AML-193 (cell line): Measurements from ENCODE around the gene TYW3.
"Not testable (repeated sequence)": the region's sequence is repeated elsewhere in the genome, so short reads cannot be mapped to it uniquely, and the experiment has no call there.

Source experiments
- DNase-seq, 2 experiments: peaks; one replicate each; lab custom pipeline; 2025; lab: John Stamatoyannopoulos, UW

The TYW3 gene

GRCh38 chr1:74731399-74732052 lies 1.4 kb upstream of the TYW3 start:
- no peak for DNase-seq

DNA sequence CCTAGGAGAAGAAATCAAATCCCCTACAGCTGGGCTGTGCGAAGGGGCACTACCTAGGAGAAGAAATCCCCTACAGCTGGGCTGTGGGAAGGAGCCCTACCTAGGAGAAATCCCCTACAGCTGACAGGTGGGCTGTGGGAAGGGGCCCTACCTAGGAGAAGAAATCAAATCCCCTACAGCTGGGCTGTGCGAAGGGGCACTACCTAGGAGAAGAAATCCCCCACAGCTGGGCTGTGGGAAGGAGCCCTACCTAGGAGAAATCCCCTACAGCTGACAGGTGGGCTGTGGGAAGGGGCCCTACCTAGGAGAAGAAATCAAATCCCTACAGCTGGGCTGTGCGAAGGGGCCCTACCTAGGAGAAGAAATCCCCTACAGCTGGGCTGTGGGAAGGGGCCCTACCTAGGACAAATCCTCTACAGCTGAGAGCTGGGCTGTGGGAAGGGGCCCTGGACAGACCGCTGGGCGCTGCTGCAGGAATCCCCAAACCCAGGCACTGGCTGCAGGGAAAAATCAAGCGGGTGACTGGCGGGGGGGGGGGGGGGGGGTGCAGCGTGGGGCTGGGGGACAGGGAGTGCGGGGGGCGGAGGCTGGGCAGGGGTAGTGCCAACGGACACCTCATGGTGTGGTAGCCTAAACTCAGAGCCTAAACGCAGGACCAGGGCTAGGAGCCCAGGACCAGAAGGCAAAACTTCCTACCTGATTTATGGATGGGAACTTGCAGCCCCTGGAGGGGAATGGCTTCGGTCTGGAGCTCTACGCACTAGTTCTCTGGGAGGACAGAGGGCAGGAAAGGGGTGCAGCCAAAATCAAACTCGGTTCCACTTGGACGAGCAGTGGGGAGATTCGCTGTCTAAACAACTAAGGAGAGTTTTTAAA lies 643 bp upstream of the TYW3 start:
- not testable (repeated sequence) for DNase-seq

DNA sequence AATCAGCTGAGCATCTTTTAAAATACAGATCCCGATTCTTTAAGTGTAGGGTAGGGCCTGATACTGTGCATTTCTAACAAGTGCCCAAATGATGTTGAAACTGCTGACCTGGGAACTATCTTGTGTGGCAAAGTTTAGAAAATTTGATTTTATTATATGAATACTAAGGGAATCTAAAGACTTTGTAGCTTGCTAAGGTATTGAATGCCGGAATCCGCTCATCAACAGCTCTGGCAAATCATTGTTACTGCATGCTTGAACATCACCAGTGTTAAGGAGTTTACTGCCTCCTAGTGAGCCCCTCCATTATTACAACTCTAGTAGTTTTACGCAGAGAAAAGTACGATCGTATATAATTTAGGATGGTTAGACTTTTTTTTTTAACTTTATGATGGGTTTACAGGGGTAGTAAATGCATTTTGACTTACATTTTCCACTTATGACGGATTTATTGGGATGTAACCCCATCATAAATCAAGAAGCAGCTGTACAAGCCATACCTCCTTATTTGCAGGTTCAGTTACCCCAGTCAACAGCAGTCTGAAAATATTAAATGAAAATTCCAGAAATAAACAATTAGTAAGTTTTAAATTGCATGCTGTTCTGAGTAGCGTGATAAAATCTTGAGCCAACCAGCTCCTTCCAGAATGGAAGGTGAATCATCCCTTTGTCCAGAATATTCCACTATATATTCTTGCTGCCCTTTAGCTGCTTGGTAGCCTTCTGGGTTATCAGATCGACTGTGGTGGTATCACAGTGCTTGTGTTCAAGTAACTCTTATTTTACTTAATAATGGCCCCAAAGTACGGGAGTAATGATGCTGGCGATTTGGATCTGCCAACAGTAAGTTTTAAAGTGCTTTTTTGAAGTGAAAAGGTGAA lies 892 bp downstream of the TYW3 start:
- peak; percentile 74 to 75 for DNase-seq

DNA sequence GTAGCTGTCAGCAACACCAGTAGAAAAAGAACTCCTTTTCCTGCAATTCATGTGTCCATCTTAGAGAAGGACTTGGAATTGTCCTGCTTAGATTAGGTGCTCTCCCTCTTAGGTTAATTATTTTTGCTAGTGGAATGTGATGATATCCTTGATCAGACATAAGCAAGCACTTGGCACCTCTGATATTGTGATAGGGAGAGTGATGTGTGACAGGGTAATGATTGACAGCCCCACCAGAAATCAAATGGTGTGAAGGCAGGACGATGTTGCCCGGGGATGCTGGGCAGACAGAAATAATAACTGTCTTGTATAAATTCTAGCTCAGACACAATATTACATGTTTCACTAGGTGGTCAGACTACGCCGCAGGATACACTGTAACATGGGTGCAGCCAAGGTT lies 4.4 kb downstream of the TYW3 start:
- no peak for DNase-seq

DNA sequence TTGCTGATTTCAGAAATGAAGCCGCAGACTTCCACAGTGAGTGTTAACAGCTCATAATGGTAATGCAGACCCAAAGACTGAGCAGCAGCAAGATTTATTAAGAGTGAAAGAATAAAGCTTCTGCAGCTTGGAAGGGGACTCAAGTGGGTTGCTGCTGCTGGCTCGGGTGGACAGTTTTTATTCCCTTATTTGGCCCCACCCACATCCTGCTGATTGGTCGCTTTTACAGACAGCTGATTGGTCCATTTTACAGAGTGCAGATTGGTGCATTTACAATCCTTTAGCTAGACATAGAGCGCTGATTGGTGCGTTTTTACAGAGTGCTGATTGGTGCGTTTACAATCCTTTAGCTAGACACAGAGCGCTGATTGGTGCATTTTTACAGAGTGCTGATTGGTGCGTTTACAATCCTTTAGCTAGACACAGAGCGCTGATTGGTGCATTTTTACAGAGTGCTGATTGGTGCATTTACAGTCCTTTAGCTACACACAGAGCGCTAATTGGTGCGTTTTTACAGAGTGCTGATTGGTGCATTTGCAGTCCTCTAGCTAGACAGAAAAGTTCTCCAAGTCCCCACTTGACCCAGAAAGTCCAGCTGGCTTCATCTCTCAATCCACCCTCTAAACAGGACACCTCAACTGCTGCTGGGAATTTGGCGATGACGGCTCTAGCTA lies 7.5 kb downstream of the TYW3 start:
- not testable (repeated sequence) for DNase-seq

GRCh38 chr1:74745247-74745646 lies 12.3 kb downstream of the TYW3 start:
- DNase-seq: not testable (repeated sequence)

GRCh38 chr1:74748960-74749359 lies 16.0 kb downstream of the TYW3 start:
- DNase-seq: no peak

DNA sequence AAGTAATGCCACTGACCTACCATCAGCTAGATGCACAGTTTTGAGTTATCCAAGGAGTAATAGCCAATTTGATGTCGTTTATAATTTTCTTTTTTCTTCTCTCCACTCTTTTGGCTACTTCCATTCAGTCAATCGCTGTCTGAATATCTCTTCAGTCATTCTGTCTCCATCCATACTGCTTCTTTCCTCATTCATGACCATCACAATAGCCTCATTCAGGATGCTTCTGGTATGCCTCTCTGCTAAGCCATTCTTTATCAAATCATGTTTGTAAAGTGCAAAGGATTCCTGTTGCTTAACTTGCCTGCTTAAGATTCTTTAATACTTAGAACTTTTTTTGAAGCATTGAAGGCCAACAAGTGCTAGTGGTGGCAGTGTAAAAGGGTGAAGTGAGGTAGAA lies 20.2 kb downstream of the TYW3 start:
- DNase-seq: no peak

- no peak for DNase-seq
Measured at GRCh38 chr1:74755475-74755874, 22.5 kb downstream of the TYW3 start.

DNA sequence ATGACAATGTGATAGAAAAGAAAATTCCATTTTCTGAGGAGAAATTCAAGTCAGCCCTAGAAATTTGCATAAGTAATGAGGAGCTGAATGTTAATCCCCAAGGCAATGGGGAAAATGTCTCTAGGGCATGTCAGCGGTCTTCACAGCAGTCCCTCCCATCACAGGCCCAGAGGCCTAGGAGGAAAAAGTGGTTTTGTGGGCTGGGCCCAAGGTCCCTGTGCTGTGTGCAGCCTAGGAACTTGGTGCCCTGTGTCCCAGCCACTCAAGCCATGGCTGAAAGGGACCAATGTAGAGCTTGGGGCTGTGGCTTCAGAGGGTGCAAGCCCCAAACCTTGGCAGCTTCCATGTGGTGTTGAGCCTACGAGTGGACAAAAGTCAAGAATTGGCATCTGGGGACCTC lies 23.7 kb downstream of the TYW3 start:
- DNase-seq: not testable (repeated sequence)

DNA sequence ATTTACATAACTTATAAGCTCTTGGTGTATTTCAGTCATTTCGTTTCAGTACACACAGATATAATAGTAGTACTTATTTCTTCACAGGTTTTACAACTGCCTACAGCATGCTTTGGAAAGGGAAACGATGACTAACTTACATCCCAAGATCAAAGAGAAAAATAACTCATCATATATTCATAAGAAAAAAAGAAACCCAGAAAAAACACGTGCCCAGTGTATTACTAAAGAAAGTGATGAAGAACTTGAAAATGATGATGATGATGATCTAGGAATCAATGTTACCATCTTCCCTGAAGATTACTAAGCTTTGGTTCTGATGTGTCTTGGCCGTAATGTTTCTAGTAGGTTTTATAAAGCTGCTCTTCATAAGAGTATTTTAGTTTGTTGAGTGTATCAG lies 30.9 kb downstream of the TYW3 start:
- DNase-seq: no peak

GRCh38 chr1:74766579-74766978 lies 33.6 kb downstream of the TYW3 start:
- DNase-seq: no peak

GRCh38 chr1:74767490-74767889 lies 34.5 kb downstream of the TYW3 start:
- DNase-seq: peak in 1 of 2 experiments; percentile 9

- peak; percentile 40 to 45 for DNase-seq
Measured at GRCh38 chr1:74771913-74772515, 39.1 kb downstream of the TYW3 start.

- DNase-seq: no peak
Measured at GRCh38 chr1:74772945-74773344, 40.0 kb downstream of the TYW3 start.

GRCh38 chr1:74773582-74773981 lies 40.6 kb downstream of the TYW3 start:
- no peak for DNase-seq

DNA sequence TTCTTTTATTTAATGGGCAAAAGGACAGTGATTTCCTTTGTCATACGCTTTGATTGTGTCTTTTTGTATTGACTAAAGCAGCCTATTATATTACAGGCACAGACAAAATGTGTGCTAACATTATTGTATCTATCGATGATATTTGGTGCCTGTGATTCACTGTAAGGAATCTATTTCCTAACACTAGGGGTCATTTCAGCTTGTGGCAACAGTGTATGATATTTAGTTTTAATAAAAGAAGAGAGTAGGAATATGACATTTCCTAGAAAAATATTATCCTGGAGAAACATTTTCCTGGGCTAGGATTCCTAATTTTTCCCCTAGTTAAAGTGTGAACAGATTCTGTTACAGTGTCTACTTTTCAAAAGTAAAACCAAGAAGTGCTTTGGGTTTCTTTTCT lies 42.8 kb downstream of the TYW3 start:
- no peak for DNase-seq

- DNase-seq: no peak
Measured at GRCh38 chr1:74777525-74777924, 44.6 kb downstream of the TYW3 start.

DNA sequence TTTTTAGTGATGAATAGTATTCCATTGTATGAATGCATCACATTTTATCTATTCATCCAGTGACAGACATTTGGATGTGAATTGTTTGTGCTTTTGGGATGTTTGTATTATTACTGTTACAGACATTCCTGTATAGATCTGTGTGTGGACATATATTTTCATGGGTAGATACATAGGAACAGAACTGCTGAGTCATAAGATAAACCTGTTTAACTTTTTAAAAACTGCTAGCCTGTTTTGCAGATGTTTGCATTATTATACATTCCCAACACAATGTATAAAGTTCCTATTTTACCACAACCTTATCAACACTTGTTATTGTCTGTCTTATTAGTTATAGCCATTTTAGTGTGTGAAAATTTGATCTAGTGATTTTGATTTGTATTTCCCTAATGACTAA lies 46.8 kb downstream of the TYW3 start:
- DNase-seq: no peak

GRCh38 chr1:74780594-74780993 lies 47.6 kb downstream of the TYW3 start:
- DNase-seq: no peak

DNA sequence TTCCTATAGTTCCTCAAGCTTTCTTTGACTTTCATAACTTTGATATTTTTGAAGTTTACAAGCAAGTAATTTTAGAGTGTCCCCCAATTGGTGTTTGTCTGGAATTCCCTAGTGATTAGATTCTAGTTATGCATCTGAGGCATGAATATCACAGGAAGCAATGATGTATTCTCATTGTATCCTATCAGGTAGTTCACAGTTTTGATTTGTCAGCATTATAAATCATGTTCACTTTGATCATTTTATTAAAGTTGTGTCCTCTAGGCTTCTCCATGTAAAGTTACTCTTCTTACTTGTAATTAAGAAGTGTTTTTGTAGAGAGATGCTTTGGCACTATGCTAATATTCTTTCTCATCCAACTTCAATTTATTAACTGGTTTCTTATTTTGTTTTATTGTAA lies 53.0 kb downstream of the TYW3 start:
- no peak for DNase-seq
